A673 (cell line): ENCODE results near the gene OTUD5. TPM values are rescaled to one million over a fixed set of nuclear protein-coding genes. Genes with fewer than 3 reads are reported as not detected.
A peak's percentile ranks its signal among the peaks of the same experiment; 100 is the strongest.

Source experiments
- BruUV-seq: library from RNA; stranded (reverse); fragments of 400-500 nt; replicated peaks from 2 replicates; lab custom pipeline; 2021; lab: Mats Ljungman, UMichigan
- CTCF ChIA-PET: fragments of 300-600 bp; sonication (Branson Sonifier 250); formaldehyde crosslinking; loops from one replicate; lab custom pipeline; 2022; ENCODE audit warnings: antibody characterized with exemption; lab: Charles Lee
- POLR2A ChIA-PET: fragments of 300-600 bp; sonication (Branson Sonifier 250); formaldehyde crosslinking; loops from one replicate; lab custom pipeline; 2022; ENCODE audit warnings: antibody characterized with exemption; ENCODE audit not compliant: low non-redundant PET; lab: Charles Lee
- DNase-seq: peaks from one replicate; pipeline ENCODE4 v3.0.0-alpha.2; 2015; ENCODE audit warnings: low spot score
- H3K27ac ChIP-seq: fragments of 200-600 bp; sonication (generic); 2 replicates; pipeline ENCODE4 v1.5.1; 2016; ENCODE audit warnings: mixed run types, low read depth, mild to moderate bottlenecking, mixed read lengths, antibody characterized with exemption, low read length; ENCODE audit not compliant: poor library complexity, severe bottlenecking
- H3K27me3 ChIP-seq: fragments of 200-600 bp; sonication (generic); replicated peaks from 2 replicates; pipeline ENCODE4 v1.6.1; 2017; ENCODE audit warnings: mixed run types, low read depth, mild to moderate bottlenecking, mixed read lengths, antibody characterized with exemption, low read length; ENCODE audit not compliant: insufficient read depth, poor library complexity
- H3K36me3 ChIP-seq: fragments of 200-600 bp; sonication (generic); 2 replicates; pipeline ENCODE4 v1.6.1; 2016; ENCODE audit warnings: mixed run types, mild to moderate bottlenecking, mixed read lengths, antibody characterized with exemption, low read length; ENCODE audit not compliant: insufficient read depth, poor library complexity, severe bottlenecking
- H3K4me1 ChIP-seq: fragments of 200-600 bp; sonication (generic); 2 replicates; pipeline ENCODE4 v1.6.1; 2017; ENCODE audit warnings: mixed run types, mild to moderate bottlenecking, mixed read lengths, antibody characterized with exemption, low read length; ENCODE audit not compliant: insufficient read depth, poor library complexity, severe bottlenecking
- H3K4me3 ChIP-seq: fragments of 200-600 bp; sonication (generic); 2 replicates; pipeline ENCODE4 v1.5.1; 2016; ENCODE audit warnings: low read depth, mixed run types, mild to moderate bottlenecking, mixed read lengths, low read length; ENCODE audit not compliant: poor library complexity, severe bottlenecking
- H3K9me3 ChIP-seq: fragments of 200-600 bp; sonication (generic); 2 replicates; pipeline ENCODE4 v1.6.1; 2016; ENCODE audit warnings: mixed run types, low read depth, mild to moderate bottlenecking, mixed read lengths, antibody characterized with exemption, low read length; ENCODE audit not compliant: poor library complexity, severe bottlenecking
- EZH2 ChIP-seq: fragments of 200-600 bp; sonication (generic); IDR thresholded peaks from 2 replicates; pipeline ENCODE4 v1.6.1; 2017; ENCODE audit warnings: borderline replicate concordance, low read depth, mild to moderate bottlenecking, mixed read lengths, antibody characterized with exemption, low read length; ENCODE audit not compliant: poor library complexity, severe bottlenecking
- intact Hi-C: fragments of 100-400 bp; cut with micrococcal nuclease; formaldehyde crosslinking; loops from one replicate; pipeline ENCODE4 v1.10.0; 2022; ENCODE audit not compliant: unreplicated experiment
- total RNA-seq: library from RNA; stranded (reverse); gene quantifications from 2 replicates; pipeline ENCODE4 v1.2.3, GENCODE V29; 2021
- TF ChIP-seq, protein P1 (sequence below): fragments of 300-800, 200-600 bp; sonication (generic); conservative IDR thresholded peaks from 2 replicates; pipeline ENCODE4 v1.5.1; 2017; ENCODE audit warnings: low read depth, mild to moderate bottlenecking, antibody characterized with exemption, low read length, moderate library complexity, mixed read lengths

OTUD5 gene
- total RNA-seq, 1 experiment from 2014 or later = 67.5 TPM

DNA sequence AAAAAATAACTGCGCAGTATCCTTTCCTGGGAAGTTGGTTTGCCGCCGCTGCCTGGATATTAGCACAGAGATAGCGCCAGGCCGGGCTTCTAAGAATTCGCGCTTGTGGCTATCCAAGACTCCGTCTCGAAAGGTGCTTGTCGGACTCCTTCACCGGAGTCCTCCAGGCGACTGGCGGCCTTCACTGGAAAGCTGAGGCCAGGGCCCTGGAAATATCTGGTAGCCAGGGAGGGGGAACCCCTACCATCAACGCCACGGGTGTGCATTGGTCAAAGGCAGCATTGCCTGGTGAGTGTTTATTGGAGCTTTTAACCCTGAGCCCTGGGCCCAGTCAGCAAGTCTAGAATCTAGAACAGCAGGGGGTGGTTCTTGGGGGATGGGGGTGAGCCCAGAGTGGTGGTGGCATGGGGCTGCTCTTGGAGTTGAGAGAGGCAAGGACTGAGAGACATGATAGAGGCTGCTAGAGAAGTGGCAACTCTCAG, 38.0 kb downstream of the OTUD5 start:
- ChIA-PET CTCF (interaction anchor here (0.6 kb wide), 1 partner anchor 271 kb away, joined by 5 read pairs; no protein-coding TSS in a partner anchor), POLR2A (no interaction called here)
- H3K27ac ChIP-seq = peak overlapping the region; percentile 48
- H3K4me1 ChIP-seq = peaks cover 4% of the 10 kb centered on the region
- TF ChIP-seq, protein P1, sequence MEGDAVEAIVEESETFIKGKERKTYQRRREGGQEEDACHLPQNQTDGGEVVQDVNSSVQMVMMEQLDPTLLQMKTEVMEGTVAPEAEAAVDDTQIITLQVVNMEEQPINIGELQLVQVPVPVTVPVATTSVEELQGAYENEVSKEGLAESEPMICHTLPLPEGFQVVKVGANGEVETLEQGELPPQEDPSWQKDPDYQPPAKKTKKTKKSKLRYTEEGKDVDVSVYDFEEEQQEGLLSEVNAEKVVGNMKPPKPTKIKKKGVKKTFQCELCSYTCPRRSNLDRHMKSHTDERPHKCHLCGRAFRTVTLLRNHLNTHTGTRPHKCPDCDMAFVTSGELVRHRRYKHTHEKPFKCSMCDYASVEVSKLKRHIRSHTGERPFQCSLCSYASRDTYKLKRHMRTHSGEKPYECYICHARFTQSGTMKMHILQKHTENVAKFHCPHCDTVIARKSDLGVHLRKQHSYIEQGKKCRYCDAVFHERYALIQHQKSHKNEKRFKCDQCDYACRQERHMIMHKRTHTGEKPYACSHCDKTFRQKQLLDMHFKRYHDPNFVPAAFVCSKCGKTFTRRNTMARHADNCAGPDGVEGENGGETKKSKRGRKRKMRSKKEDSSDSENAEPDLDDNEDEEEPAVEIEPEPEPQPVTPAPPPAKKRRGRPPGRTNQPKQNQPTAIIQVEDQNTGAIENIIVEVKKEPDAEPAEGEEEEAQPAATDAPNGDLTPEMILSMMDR = no peak
- no peak for TF ChIP-seq EZH2
- peak overlapping the region; percentile 69 for H3K4me3 ChIP-seq
- intact Hi-C loops = loop anchor here (5.0 kb wide), 1 partner anchor 322 kb away; the partner anchor contains the start of gene WDR13
- H3K36me3 ChIP-seq = peaks cover 8% of the 10 kb centered on the region
- BruUV-seq = no TSS peak
- DNase-seq = no peak
- H3K9me3 ChIP-seq = no peaks in the 10 kb centered on the region
- H3K27me3 ChIP-seq = no peaks in the 10 kb centered on the region

DNA sequence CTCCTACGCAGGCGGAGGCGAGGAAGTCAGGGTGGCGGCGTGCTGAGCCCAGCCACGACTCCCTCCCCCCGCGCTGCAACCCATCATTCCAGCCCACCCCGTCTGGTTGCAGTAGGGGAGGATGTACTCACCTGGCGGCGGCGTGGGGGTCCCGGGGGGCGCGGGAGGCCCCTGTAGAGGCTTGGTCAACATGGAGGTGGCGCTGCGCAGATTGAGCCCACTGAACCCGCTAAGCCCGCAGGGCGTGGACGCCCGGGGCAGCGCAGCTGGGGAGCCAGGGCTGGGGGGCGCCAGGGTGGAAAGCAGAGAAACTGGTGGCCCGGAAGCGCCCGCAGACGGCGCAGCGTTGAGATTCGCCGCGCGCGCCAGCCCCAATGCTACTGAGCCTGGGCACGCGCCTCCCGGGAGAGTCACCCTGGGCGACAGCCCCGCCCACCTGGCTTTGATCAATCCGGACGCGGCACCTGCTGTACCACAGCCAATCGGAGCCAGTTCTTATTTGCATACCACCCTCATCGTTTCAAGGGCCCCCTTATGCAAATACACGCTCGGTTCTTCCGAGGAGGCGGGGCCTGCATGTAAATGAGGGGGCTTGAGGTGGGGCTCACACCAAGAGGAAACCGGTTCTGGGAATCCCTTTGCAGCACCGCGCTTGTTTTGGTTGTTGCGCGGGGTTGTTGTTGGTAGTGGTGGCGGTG, 38.6 kb downstream of the OTUD5 start, which contains the start of gene PIM2:
Gene PIM2 (minus strand): TSS at position 382 of the 698 bp plus-strand sequence. CDS start 190 bp downstream, at position 192.
- no peak for TF ChIP-seq EZH2
- TF ChIP-seq, protein P1 = no peak
- no TSS peak for BruUV-seq

DNA sequence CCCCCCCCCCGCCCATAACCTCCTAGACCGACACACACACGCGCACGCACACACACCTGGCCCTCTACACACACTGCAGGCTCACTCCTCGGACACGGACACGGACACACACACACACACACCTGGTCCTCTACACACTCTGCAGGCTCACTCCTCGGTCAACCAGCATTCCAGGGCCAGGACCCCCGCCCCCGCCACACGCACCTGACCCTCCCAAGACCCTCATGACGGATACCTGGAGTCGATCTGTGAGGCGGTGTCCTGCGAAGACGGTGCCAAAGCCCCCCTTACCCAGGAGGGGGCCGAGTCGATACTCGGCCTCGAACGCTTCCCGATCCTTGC, 39.1 kb downstream of the OTUD5 start:
- Histone ChIP-seq H3K4me1 (peaks cover 4% of the 10 kb centered on the region), H3K27ac (peak overlapping the region; percentile 81), H3K27me3 (no peaks in the 10 kb centered on the region), H3K36me3 (peaks cover 8% of the 10 kb centered on the region), H3K4me3 (peak overlapping the region; percentile 69), H3K9me3 (no peaks in the 10 kb centered on the region)
- intact Hi-C loops = loop anchor here (5.0 kb wide), 1 partner anchor 321 kb away; the partner anchor contains the start of gene WDR13
- POLR2A ChIA-PET = no interaction called here
- CTCF ChIA-PET = no interaction called here
- BruUV-seq = no TSS peak
- TF ChIP-seq, protein P1 = no peak
- no peak for TF ChIP-seq EZH2
- DNase-seq = no peak

More for the DNA sequence above, 38.6 kb downstream of the OTUD5 start, which contains the start of gene PIM2:
- no peaks in the 10 kb centered on the region for H3K9me3 ChIP-seq
- no peaks in the 10 kb centered on the region for H3K27me3 ChIP-seq
- ChIA-PET CTCF (interaction anchor here (0.6 kb wide), 1 partner anchor 270 kb away, joined by 5 read pairs; no protein-coding TSS in a partner anchor), POLR2A (no interaction called here)
- H3K4me1 ChIP-seq = peaks cover 4% of the 10 kb centered on the region
- peaks cover 9% of the 10 kb centered on the region for H3K36me3 ChIP-seq
- peak; percentile 95 for DNase-seq
- intact Hi-C loops = loop anchor here (5.0 kb wide), 1 partner anchor 321 kb away; the partner anchor contains the start of gene WDR13
- H3K4me3 ChIP-seq = peak within 1 kb of the TSS; percentile 69
- peak within 1 kb of the TSS; percentile 81 for H3K27ac ChIP-seq
